ENCODE results near the gene C11orf52. TPM values are rescaled to one million over a fixed set of nuclear protein-coding genes. Genes with fewer than 3 reads are reported as not detected.

C11orf52 gene
- total and polyA plus RNA-seq, 2 of the 13 experiments (the other 11 are each of a cell fraction or from before 2014, with no cell fraction given): 7.4 to 11.0 TPM

GRCh38 chr11:111935317-111936039 is 16.8 kb downstream of the C11orf52 start (continued):
- TF ChIP-seq ZNF441 (CRISPR knock-in tag; IDR thresholded peaks at IDR 0.05; ENCODE audit: borderline replicate concordance): no peak
- no peak for TF ChIP-seq REXO4 (CRISPR knock-in tag; IDR thresholded peaks at IDR 0.05; ENCODE audit: borderline replicate concordance)
- TF ChIP-seq HNF4A (CRISPR knock-in tag; IDR thresholded peaks at IDR 0.05): peak; percentile 56
- TF ChIP-seq GPN1 (CRISPR knock-in tag; IDR thresholded peaks at IDR 0.05; ENCODE audit: borderline replicate concordance): no peak
- TF ChIP-seq ZNF44 (CRISPR knock-in tag; IDR thresholded peaks at IDR 0.05): no peak
- no peak for TF ChIP-seq TARDBP (CRISPR knock-in tag; IDR thresholded peaks at IDR 0.05)
- no peak for TF ChIP-seq PLSCR1 (CRISPR knock-in tag; IDR thresholded peaks at IDR 0.05; ENCODE audit: borderline replicate concordance)
- no peak; the same call in 1 of the 2 replicates for TF ChIP-seq ZFY (CRISPR knock-in tag; IDR thresholded peaks at IDR 0.05)
- TF ChIP-seq CHD4 (IDR thresholded peaks at IDR 0.05; ENCODE audit: borderline replicate concordance, low read length): no peak
- 0 out of 2 replicates have a peak, but pooled peaks have one; percentile 22 for TF ChIP-seq HINFP (CRISPR knock-in tag; IDR thresholded peaks at IDR 0.05; ENCODE audit: low read depth)
- TF ChIP-seq SIX4 (CRISPR knock-in tag; IDR thresholded peaks at IDR 0.05): no peak
- TF ChIP-seq ZNF530 (CRISPR knock-in tag; IDR thresholded peaks at IDR 0.05; ENCODE audit: low read depth): no peak
- no peak for TF ChIP-seq CBX1 (IDR thresholded peaks at IDR 0.05; ENCODE audit: low read depth)
- TF ChIP-seq SKIL (CRISPR knock-in tag; IDR thresholded peaks at IDR 0.05; ENCODE audit: borderline replicate concordance): no peak
- TF ChIP-seq GTF3A (CRISPR knock-in tag; conservative IDR thresholded peaks at IDR 0.05): no peak
- no peak for TF ChIP-seq ZNF143 (CRISPR knock-in tag; IDR thresholded peaks at IDR 0.05)
- no peak for TF ChIP-seq ZNF883 (CRISPR knock-in tag; IDR thresholded peaks at IDR 0.05; ENCODE audit: not compliant biosample characterization)
- TF ChIP-seq TOPORS (CRISPR knock-in tag; IDR thresholded peaks at IDR 0.05): no peak
- no peak for TF ChIP-seq NKX3-1 (CRISPR knock-in tag; IDR thresholded peaks at IDR 0.05)
- TF ChIP-seq MTF2 (CRISPR knock-in tag; IDR thresholded peaks at IDR 0.05; ENCODE audit: borderline replicate concordance): no peak
- no peak for TF ChIP-seq MEIS1 (CRISPR knock-in tag; IDR thresholded peaks at IDR 0.05; ENCODE audit: borderline replicate concordance)
- no peak for TF ChIP-seq ZNF839 (CRISPR knock-in tag; IDR thresholded peaks at IDR 0.05; ENCODE audit: borderline replicate concordance)
- no peak for TF ChIP-seq SOX13 (IDR thresholded peaks at IDR 0.05)
- TF ChIP-seq SOX13 (CRISPR knock-in tag; conservative IDR thresholded peaks at IDR 0.05 in 1 of 2, IDR thresholded peaks at IDR 0.05 in 1 of 2): peak in 1 of 2 experiments; percentile 36; a peak in 2 of 4 replicates
- TF ChIP-seq ELK4 (CRISPR knock-in tag; IDR thresholded peaks at IDR 0.05; ENCODE audit: borderline replicate concordance): no peak
- no peak for TF ChIP-seq AGO1 (IDR thresholded peaks at IDR 0.05; ENCODE audit: low read depth, low read length, poor library complexity, severe bottlenecking)
